ENCODE data around the gene RNFT2.

RNFT2 gene

GRCh38 chr12:116827432-116827831, 89.3 kb downstream of the RNFT2 start:
- in situ Hi-C loops (cut with HindIII; ENCODE audit: low sequenced_read_pairs): no loop called here

- in situ Hi-C loops (cut with HindIII; ENCODE audit: low sequenced_read_pairs): no loop called here
Measured at GRCh38 chr12:116832353-116832752, 94.2 kb downstream of the RNFT2 start.

GRCh38 chr12:116833474-116833873, 95.4 kb downstream of the RNFT2 start:
- in situ Hi-C loops (cut with HindIII; ENCODE audit: low sequenced_read_pairs): no loop called here

- in situ Hi-C loops (cut with HindIII; ENCODE audit: low sequenced_read_pairs): no loop called here
Measured at GRCh38 chr12:116835484-116835883, 97.4 kb downstream of the RNFT2 start.

- in situ Hi-C loops (cut with HindIII; ENCODE audit: low sequenced_read_pairs): no loop called here
Measured at GRCh38 chr12:116837097-116837496, 99.0 kb downstream of the RNFT2 start.

- in situ Hi-C loops (cut with HindIII; ENCODE audit: low sequenced_read_pairs): no loop called here
Measured at GRCh38 chr12:116838365-116838764, 100.2 kb downstream of the RNFT2 start.

- in situ Hi-C loops (cut with HindIII; ENCODE audit: low sequenced_read_pairs): no loop called here
Measured at GRCh38 chr12:116839287-116839830, 101.2 kb downstream of the RNFT2 start.

GRCh38 chr12:116843085-116843484, 105.0 kb downstream of the RNFT2 start:
- in situ Hi-C loops (cut with HindIII; ENCODE audit: low sequenced_read_pairs): no loop called here

- in situ Hi-C loops (cut with HindIII; ENCODE audit: low sequenced_read_pairs): no loop called here
Measured at GRCh38 chr12:116849216-116849615, 111.1 kb downstream of the RNFT2 start.

- in situ Hi-C loops (cut with HindIII; ENCODE audit: low sequenced_read_pairs): no loop called here
Measured at GRCh38 chr12:116852303-116852702, 114.2 kb downstream of the RNFT2 start.

GRCh38 chr12:116853507-116853906, 115.4 kb downstream of the RNFT2 start:
- in situ Hi-C loops (cut with HindIII; ENCODE audit: low sequenced_read_pairs): no loop called here

GRCh38 chr12:116855744-116856470, 117.8 kb downstream of the RNFT2 start:
- in situ Hi-C loops (cut with HindIII; ENCODE audit: low sequenced_read_pairs): loop anchor here (5.0 kb wide), 1 partner anchor 61 kb away; no protein-coding TSS in a partner anchor

- in situ Hi-C loops (cut with HindIII; ENCODE audit: low sequenced_read_pairs): loop anchor here (5.0 kb wide), 1 partner anchor 61 kb away; no protein-coding TSS in a partner anchor
Measured at GRCh38 chr12:116856729-116857128, 118.6 kb downstream of the RNFT2 start.

- in situ Hi-C loops (cut with HindIII; ENCODE audit: low sequenced_read_pairs): loop anchor here (5.0 kb wide), 1 partner anchor 58 kb away; no protein-coding TSS in a partner anchor
Measured at GRCh38 chr12:116859079-116859478, 121.0 kb downstream of the RNFT2 start.

GRCh38 chr12:116860263-116860662, 122.1 kb downstream of the RNFT2 start:
- in situ Hi-C loops (cut with HindIII; ENCODE audit: low sequenced_read_pairs): no loop called here

GRCh38 chr12:116861320-116861719, 123.2 kb downstream of the RNFT2 start:
- in situ Hi-C loops (cut with HindIII; ENCODE audit: low sequenced_read_pairs): no loop called here

- in situ Hi-C loops (cut with HindIII; ENCODE audit: low sequenced_read_pairs): no loop called here
Measured at GRCh38 chr12:116862167-116862566, 124.1 kb downstream of the RNFT2 start.

GRCh38 chr12:116863275-116863767, 125.2 kb downstream of the RNFT2 start:
- in situ Hi-C loops (cut with HindIII; ENCODE audit: low sequenced_read_pairs): no loop called here

- in situ Hi-C loops (cut with HindIII; ENCODE audit: low sequenced_read_pairs): no loop called here
Measured at GRCh38 chr12:116864371-116865160, 126.5 kb downstream of the RNFT2 start.

GRCh38 chr12:116867523-116867922, 129.4 kb downstream of the RNFT2 start:
- in situ Hi-C loops (cut with HindIII; ENCODE audit: low sequenced_read_pairs): no loop called here

GRCh38 chr12:116870306-116870705, 132.2 kb downstream of the RNFT2 start:
- in situ Hi-C loops (cut with HindIII; ENCODE audit: low sequenced_read_pairs): no loop called here
